MCF 10A (cell line): ENCODE results near the gene GSE1. TPM values are rescaled to one million over a fixed set of nuclear protein-coding genes. Genes with fewer than 3 reads are reported as not detected.

ENCODE experiments used
- BruUV-seq: library from RNA; stranded (reverse); fragments of 400-500 nt; replicated peaks from 2 replicates; lab custom pipeline; 2021; lab: Mats Ljungman, UMichigan
- CTCF ChIA-PET: fragments of 300-600 bp; sonication (Branson Sonifier 250); formaldehyde crosslinking; extraction: SDS; loops from one replicate; lab custom pipeline; 2021; ENCODE audit warnings: antibody characterized with exemption, inconsistent platforms; lab: Yijun Ruan, JAX
- POLR2A ChIA-PET: fragments of 300-600, 350-650 bp; sonication (Branson Sonifier 250); formaldehyde crosslinking; extraction: SDS; loops from one replicate; lab custom pipeline; 2020; ENCODE audit warnings: antibody characterized with exemption, inconsistent platforms; lab: Yijun Ruan, JAX
- DNase-seq: peaks from one replicate; pipeline ENCODE4 v3.0.0-alpha.2; 2018; ENCODE audit not compliant: unreplicated experiment
- H3K27ac Mint-ChIP-seq: one replicate; pipeline ENCODE4 v1.8.0; 2022; ENCODE audit warnings: mild to moderate bottlenecking, low read depth, mixed read lengths; ENCODE audit not compliant: unreplicated experiment
- H3K27me3 Mint-ChIP-seq: one replicate; pipeline ENCODE4 v1.8.0; 2022; ENCODE audit warnings: mixed read lengths; ENCODE audit not compliant: insufficient read depth, unreplicated experiment
- H3K36me3 Mint-ChIP-seq: one replicate; pipeline ENCODE4 v1.8.0; 2022; ENCODE audit warnings: mild to moderate bottlenecking, moderate library complexity, mixed read lengths; ENCODE audit not compliant: insufficient read depth, unreplicated experiment
- H3K4me1 Mint-ChIP-seq: one replicate; pipeline ENCODE4 v1.8.0; 2022; ENCODE audit warnings: mixed read lengths; ENCODE audit not compliant: insufficient read depth, unreplicated experiment
- H3K4me3 Mint-ChIP-seq: one replicate; pipeline ENCODE4 v1.8.0; 2022; ENCODE audit warnings: mild to moderate bottlenecking, moderate library complexity, mixed read lengths; ENCODE audit not compliant: unreplicated experiment
- H3K9me3 Mint-ChIP-seq: one replicate; pipeline ENCODE4 v1.8.0; 2022; ENCODE audit warnings: mixed read lengths; ENCODE audit not compliant: unreplicated experiment
- CTCF ChIP-seq: fragments of 200-600 bp; IDR thresholded peaks from one replicate; pipeline ENCODE4 v1.8.0; 2022; ENCODE audit warnings: antibody characterized with exemption, mild to moderate bottlenecking; ENCODE audit not compliant: unreplicated experiment
- intact Hi-C: fragments of 100-400 bp; cut with micrococcal nuclease; formaldehyde crosslinking; loops from 2 replicates; pipeline ENCODE4 v1.14.1; 2022
- total RNA-seq: library from RNA; stranded (reverse); gene quantifications from 2 replicates; pipeline ENCODE4 v1.2.3, GENCODE V29; 2022

GSE1 gene
- total RNA-seq, 1 experiment from 2014 or later: 52.9 TPM

DNA sequence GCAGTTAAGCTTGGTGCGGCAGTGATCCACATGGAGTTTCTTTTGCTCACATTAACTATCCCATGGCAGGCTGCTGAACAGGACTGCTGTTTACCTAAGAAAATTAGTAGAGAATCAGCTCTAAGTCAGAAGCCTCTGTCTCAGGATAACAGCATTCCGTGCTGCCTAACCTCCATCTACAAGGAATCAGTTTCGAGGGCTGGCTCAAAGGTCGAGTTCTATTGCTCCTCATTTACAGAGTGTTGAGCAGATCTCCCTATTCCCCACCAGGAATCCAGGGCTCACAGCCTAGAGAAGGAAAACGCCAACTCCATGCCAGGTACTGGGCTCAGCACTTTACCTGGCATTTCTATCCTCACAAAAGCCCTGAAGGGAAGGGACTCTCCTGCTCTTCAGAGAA lies 65.7 kb downstream of the GSE1 start:
- no peak overlapping the region for H3K4me3 Mint-ChIP-seq
- intact Hi-C loops: no loop called here
- ChIA-PET CTCF (no interaction called here), POLR2A (no interaction called here)
- no peaks in the 10 kb centered on the region for H3K27me3 Mint-ChIP-seq
- H3K27ac Mint-ChIP-seq: no peak overlapping the region
- no TSS peak for BruUV-seq
- DNase-seq: no peak
- H3K4me1 Mint-ChIP-seq: peaks cover 5% of the 10 kb centered on the region
- H3K36me3 Mint-ChIP-seq: peaks cover 36% of the 10 kb centered on the region
- no peaks in the 10 kb centered on the region for H3K9me3 Mint-ChIP-seq
- no peak for TF ChIP-seq CTCF

GRCh38 chr16:85679870-85680269 lies 66.7 kb downstream of the GSE1 start:
- DNase-seq: no peak
- BruUV-seq: no TSS peak
- Mint-ChIP-seq H3K27ac (no peak overlapping the region), H3K36me3 (peaks cover 35% of the 10 kb centered on the region), H3K9me3 (no peaks in the 10 kb centered on the region), H3K4me3 (no peak overlapping the region), H3K27me3 (no peaks in the 10 kb centered on the region), H3K4me1 (peaks cover 5% of the 10 kb centered on the region)
- ChIA-PET POLR2A (no interaction called here), CTCF (interaction anchor here (0.5 to 0.7 kb wide), 2 partner anchors 142 to 151 kb away, joined by 3 read pairs; no protein-coding TSS in a partner anchor)
- intact Hi-C loops: no loop called here
- no peak for TF ChIP-seq CTCF

DNA sequence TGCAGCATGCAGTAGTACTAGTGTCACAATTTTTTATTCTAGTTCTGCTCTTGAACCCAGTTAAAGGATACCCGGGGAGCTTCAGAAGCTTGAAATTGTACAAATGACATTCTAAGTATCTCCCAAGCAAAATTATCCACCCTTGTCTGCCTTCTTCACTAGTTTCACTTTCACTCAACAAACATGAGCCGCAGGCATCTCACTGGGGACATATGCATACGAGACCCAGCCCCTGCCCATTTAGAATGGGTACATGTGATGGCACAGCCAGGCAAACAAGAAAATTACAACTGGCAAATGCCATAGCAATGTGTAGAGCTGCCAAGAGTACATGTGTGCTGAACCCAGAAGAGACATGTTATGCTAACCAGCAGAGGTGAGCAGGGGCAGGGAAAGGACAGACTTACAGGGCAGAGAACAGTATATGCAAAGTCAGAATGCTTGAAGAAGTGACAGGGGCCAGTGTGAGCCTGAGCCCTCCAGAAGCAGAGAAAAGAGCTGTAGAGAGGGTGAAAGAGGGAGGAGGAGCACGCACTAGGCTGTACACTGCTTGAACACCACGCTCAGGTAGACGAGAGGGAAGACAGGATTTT lies 67.3 kb downstream of the GSE1 start:
- Mint-ChIP-seq H3K4me1 (peaks cover 5% of the 10 kb centered on the region), H3K4me3 (no peak overlapping the region), H3K27ac (peak overlapping the region; percentile 11), H3K36me3 (peaks cover 29% of the 10 kb centered on the region), H3K9me3 (no peaks in the 10 kb centered on the region), H3K27me3 (no peaks in the 10 kb centered on the region)
- TF ChIP-seq CTCF: no peak
- no TSS peak for BruUV-seq
- ChIA-PET POLR2A (no interaction called here), CTCF (interaction anchor here (0.5 to 0.7 kb wide), 2 partner anchors 141 to 151 kb away, joined by 3 read pairs; no protein-coding TSS in a partner anchor)
- DNase-seq: no peak
- intact Hi-C loops: no loop called here

GRCh38 chr16:85681255-85681654 lies 68.1 kb downstream of the GSE1 start:
- CTCF ChIA-PET: interaction anchor here (0.7 kb wide), 1 partner anchor 66 kb away, joined by 4 read pairs; no protein-coding TSS in a partner anchor
- no TSS peak for BruUV-seq
- Mint-ChIP-seq H3K4me3 (no peak overlapping the region), H3K27me3 (no peaks in the 10 kb centered on the region), H3K9me3 (no peaks in the 10 kb centered on the region), H3K27ac (no peak overlapping the region), H3K36me3 (peaks cover 27% of the 10 kb centered on the region), H3K4me1 (peaks cover 5% of the 10 kb centered on the region)
- intact Hi-C loops: no loop called here
- no peak for TF ChIP-seq CTCF
- POLR2A ChIA-PET: no interaction called here
- no peak for DNase-seq
